Upper lobe of right lung (tissue), 1 donor: ENCODE data around the gene DIPK1B. TPM values are rescaled to one million over a fixed set of nuclear protein-coding genes. Genes with fewer than 3 reads are reported as not detected.

Source experiments
- ATAC-seq: fragments of 200-7000 bp; cut with Tn5 transposase; one replicate; pipeline ENCODE4 v1.9.1; 2020; ENCODE audit warnings: mild to moderate bottlenecking, moderate library complexity
- DNase-seq: peaks from one replicate; pipeline ENCODE4 v3.0.0-alpha.2; 2020
- H3K27ac ChIP-seq: fragments of 200-600 bp; one replicate; pipeline ENCODE4 v1.8.0; 2022
- H3K27me3 ChIP-seq: fragments of 200-600 bp; one replicate; pipeline ENCODE4 v1.8.0; 2022; ENCODE audit warnings: mild to moderate bottlenecking
- H3K36me3 ChIP-seq: fragments of 200-600 bp; one replicate; pipeline ENCODE4 v1.8.0; 2022
- H3K4me1 ChIP-seq: fragments of 200-600 bp; one replicate; pipeline ENCODE4 v1.8.0; 2022
- H3K4me3 ChIP-seq: fragments of 200-600 bp; one replicate; pipeline ENCODE4 v1.8.0; 2022; ENCODE audit warnings: mild to moderate bottlenecking
- H3K9me3 ChIP-seq: fragments of 200-600 bp; one replicate; pipeline ENCODE4 v1.8.0; 2022
- intact Hi-C: fragments of 100-400 bp; cut with DNase I; formaldehyde crosslinking; loops from one replicate; pipeline ENCODE4 v1.11.0; 2022
- total RNA-seq: library from RNA; stranded (reverse); fragmentation: NEBNext Ultra II Directional; extraction: Animal tissue kit (Norgen Biotek cat#: 25700); gene quantifications from one replicate; pipeline ENCODE4 v1.2.1, GENCODE V29; 2021
- TF ChIP-seq, protein P1 (sequence below): fragments of 200-600 bp; IDR thresholded peaks from one replicate; pipeline ENCODE4 v1.8.0; 2022; ENCODE audit warnings: antibody characterized with exemption
- donor health status: DM: no; HTN: yes; CAD: no; lungs with severe emphysema.

Gene DIPK1B
- total RNA-seq, 1 donor from 2014 or later: 17.7 TPM

DNA sequence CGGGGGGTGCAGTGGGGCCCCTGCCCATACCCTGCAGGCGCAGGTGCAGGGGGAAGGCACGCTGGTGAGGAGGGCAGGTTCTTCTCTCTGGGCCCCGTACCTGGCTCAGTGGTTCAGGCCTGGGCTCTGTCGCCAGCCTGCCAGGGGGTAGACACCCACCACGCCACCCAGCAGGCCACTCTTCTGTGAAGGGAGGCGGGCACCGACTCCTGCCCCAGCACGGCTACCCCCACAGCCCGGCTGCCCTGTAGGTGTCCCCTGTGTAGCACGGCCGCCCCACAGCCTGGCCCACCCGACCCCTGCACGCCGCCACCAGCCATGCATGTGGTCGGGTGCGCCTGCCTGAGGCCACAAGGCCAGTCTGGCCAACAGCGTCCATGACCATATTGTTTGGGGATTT lies 34.2 kb downstream of the DIPK1B start:
- DNase-seq: no peak
- Histone ChIP-seq H3K4me1 (peaks cover 21% of the 10 kb centered on the region), H3K9me3 (no peaks in the 10 kb centered on the region), H3K36me3 (no peaks in the 10 kb centered on the region), H3K27ac (no peak overlapping the region), H3K4me3 (no peak overlapping the region), H3K27me3 (peaks cover 28% of the 10 kb centered on the region)
- ATAC-seq: no peak
- TF ChIP-seq, protein P1, sequence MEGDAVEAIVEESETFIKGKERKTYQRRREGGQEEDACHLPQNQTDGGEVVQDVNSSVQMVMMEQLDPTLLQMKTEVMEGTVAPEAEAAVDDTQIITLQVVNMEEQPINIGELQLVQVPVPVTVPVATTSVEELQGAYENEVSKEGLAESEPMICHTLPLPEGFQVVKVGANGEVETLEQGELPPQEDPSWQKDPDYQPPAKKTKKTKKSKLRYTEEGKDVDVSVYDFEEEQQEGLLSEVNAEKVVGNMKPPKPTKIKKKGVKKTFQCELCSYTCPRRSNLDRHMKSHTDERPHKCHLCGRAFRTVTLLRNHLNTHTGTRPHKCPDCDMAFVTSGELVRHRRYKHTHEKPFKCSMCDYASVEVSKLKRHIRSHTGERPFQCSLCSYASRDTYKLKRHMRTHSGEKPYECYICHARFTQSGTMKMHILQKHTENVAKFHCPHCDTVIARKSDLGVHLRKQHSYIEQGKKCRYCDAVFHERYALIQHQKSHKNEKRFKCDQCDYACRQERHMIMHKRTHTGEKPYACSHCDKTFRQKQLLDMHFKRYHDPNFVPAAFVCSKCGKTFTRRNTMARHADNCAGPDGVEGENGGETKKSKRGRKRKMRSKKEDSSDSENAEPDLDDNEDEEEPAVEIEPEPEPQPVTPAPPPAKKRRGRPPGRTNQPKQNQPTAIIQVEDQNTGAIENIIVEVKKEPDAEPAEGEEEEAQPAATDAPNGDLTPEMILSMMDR: no peak
- intact Hi-C loops: no loop called here

DNA sequence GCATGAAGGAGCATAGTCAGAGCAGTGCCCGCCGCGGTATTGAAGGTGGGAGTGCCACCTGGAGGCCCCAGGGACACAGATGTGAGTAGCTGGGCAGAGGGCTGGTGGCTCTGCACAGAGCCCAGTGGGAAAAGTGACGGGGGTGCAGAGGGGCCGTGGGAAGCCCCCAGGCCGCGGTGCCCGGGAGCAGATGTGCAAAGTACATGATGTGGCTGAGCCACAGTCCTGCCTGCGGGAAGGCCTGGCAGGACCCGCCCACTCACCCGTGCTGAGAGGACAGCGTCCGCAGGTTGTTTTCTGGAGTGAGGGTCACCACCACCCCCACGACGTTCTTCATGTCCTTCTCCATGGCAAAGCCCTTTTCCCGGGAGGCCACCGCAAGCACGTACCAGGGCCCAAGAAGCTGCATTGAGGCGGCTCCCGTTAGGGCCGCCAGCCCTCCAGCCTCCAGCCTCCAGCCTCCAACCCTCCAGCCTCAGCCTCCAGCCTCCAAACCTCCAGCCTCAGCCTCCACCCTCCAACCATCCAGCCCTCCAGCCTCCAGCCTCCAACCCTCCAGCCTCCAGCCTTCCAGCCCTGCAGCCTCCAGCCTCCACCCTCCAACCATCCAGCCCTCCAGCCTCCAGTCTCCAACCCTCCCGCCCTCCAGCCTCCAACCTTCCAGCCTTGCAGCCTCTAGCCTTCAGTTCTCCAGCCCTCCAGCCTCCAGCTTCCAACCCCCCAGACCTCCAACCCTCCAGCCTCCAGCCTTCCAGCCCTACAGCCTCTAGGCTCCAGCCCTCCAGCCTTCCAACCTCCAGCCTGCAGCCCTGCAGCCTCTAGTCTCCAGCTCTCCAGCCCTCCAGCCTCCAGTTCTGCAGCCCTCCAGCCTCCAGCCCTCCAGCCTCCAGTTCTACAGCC lies 35.0 kb downstream of the DIPK1B start:
- intact Hi-C loops: no loop called here
- H3K27me3 ChIP-seq: peaks cover 20% of the 10 kb centered on the region
- no peak overlapping the region for H3K27ac ChIP-seq
- ATAC-seq (no peak), DNase-seq (no peak)
- H3K4me3 ChIP-seq: no peak overlapping the region
- no peaks in the 10 kb centered on the region for H3K9me3 ChIP-seq
- no peaks in the 10 kb centered on the region for H3K36me3 ChIP-seq
- TF ChIP-seq, protein P1: no peak
- H3K4me1 ChIP-seq: peaks cover 13% of the 10 kb centered on the region

DNA sequence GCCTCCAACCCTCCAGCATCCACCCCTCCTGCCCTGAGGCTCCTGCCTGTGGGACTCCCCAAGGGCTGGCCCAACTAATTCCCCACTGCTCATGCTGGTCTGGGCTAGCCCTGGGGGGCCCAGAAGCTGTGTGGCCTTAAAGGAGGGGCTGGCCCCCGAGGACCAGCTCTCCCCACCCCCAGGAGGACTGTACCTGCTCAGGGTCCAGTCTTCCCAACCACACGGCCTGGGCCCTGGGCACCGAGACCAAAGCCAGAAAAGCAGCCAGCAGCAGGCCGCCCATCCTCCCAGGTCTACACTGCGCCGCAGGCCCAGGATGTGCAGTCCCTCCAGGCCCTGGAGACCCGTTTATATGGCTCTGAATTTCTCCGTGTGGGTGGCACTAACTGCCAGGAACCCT lies 35.8 kb downstream of the DIPK1B start, which contains the start of gene LCN6:
Gene LCN6 (minus strand): TSS at position 325 of the 400 bp plus-strand sequence. CDS start 42 bp downstream, at position 283.
- Histone ChIP-seq H3K4me1 (peaks cover 11% of the 10 kb centered on the region), H3K4me3 (no peak within 1 kb of the TSS), H3K9me3 (no peaks in the 10 kb centered on the region), H3K27me3 (peaks cover 12% of the 10 kb centered on the region), H3K36me3 (no peaks in the 10 kb centered on the region), H3K27ac (peak within 1 kb of the TSS; percentile 58)
- DNase-seq: no peak
- ATAC-seq: peak; percentile 3
- intact Hi-C loops: no loop called here
- TF ChIP-seq, protein P1: no peak

DNA sequence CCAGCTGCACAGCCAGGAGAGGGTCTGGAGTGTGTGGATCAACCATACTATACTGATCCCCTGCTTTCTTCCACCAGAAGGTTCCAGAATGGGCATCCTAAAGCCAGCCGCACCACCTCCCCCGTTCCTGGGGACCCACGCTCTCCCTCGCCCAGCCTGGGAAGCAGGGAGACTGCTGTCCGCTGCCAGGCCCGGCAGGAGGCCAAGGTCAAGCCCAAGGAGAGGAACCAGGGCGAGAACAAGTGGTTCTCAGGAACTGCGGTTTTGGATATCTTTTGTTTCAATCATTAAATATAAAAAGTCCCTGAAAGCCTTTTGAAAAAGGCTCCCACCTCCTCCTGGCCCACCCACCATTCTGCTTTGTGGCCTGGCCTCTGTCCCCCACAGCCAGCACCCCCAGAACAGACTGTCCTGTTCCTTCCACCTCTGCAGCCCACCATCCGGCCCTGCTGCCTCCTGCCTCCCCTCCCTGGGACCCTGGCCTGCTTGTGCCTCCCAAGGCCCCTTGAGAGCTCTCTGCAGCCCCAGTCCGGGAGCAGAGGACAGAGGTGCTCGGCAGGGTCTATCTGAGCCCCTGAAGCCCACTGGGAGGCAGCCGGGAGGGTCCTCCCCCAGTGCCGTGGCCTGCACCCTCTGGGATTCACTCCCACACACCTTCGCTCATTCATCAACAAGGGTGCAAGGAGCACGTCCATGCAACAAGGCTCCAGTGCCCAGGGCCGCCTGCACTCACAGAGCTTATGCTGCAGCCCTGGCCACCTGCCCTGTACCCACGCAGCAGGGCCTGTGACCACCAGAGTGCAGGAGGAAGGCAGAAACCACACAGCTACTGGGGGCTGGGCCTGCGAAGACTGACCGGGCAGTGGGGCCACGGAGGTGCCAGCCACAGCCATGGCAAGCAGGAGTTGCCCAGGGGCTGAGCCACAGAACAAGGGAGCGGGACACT lies 36.6 kb downstream of the DIPK1B start:
- TF ChIP-seq, protein P1: no peak
- no peaks in the 10 kb centered on the region for H3K9me3 ChIP-seq
- peaks cover 11% of the 10 kb centered on the region for H3K4me1 ChIP-seq
- no peak overlapping the region for H3K4me3 ChIP-seq
- peaks cover 5% of the 10 kb centered on the region for H3K27me3 ChIP-seq
- peak; percentile 81 for DNase-seq
- H3K36me3 ChIP-seq: no peaks in the 10 kb centered on the region
- intact Hi-C loops: no loop called here
- ATAC-seq: peak; percentile 43
- H3K27ac ChIP-seq: peak overlapping the region; percentile 58

DNA sequence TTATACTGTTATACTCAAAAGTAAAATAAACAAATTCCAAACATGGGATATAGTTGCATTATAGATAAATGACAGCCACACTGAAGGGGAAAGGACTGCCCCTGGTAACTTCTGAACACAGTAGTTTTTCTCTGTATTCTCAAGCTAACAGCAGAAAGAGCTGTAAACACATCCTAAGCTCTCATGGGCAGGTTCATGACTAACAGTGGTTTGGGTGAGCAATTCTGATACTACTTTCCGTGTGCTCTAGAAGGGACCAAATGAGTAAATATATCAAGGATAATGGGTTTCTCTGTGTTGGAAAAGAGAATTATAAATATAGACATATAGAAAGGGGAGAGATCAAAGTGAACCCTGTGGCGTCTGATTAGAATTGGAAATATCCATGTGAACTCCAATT lies 38.2 kb downstream of the DIPK1B start:
- Histone ChIP-seq H3K4me3 (no peak overlapping the region), H3K4me1 (peaks cover 11% of the 10 kb centered on the region), H3K27ac (no peak overlapping the region), H3K9me3 (no peaks in the 10 kb centered on the region), H3K36me3 (no peaks in the 10 kb centered on the region), H3K27me3 (no peaks in the 10 kb centered on the region)
- DNase-seq (no peak), ATAC-seq (no peak)
- intact Hi-C loops: no loop called here
- TF ChIP-seq, protein P1: no peak
